Kidney (tissue), 14 donors: Measurements from ENCODE around the gene CNPY2. TPM values are rescaled to one million over a fixed set of nuclear protein-coding genes. Genes with fewer than 3 reads are reported as not detected.

Experiments
- DNase-seq, 5 donors: peaks; one replicate each; pipeline ENCODE4 v3.0.0-alpha.2; 2013 to 2020
- FAIRE-seq: peaks from 2 replicates; lab custom pipeline; 2012; peaks lifted over from hg19 to GRCh38; lab: Jason Lieb, UNC
- H3K27ac ChIP-seq, 2 donors: one replicate each; pipeline ENCODE4 v1.7.0; 2013; ENCODE audit warnings: low read depth in 2 of 2, low read length in 2 of 2, inconsistent platforms in 1 of 2
- H3K27me3 ChIP-seq: one replicate; pipeline ENCODE4 v1.7.1; 2013; ENCODE audit warnings: low read length, inconsistent platforms; ENCODE audit not compliant: control insufficient read depth, insufficient read depth
- H3K36me3 ChIP-seq, 3 donors: one replicate each; pipeline versions ENCODE4 v1.7.0 to v1.7.1; 2013; ENCODE audit warnings: low read length in 3 of 3, control low read depth in 1 of 3, inconsistent platforms in 1 of 3; ENCODE audit not compliant: insufficient read depth in 3 of 3, control insufficient read depth in 2 of 3
- H3K4me1 ChIP-seq, 3 donors: one replicate each; pipeline versions ENCODE4 v1.7.0 to v1.7.1; 2013; ENCODE audit warnings: low read length in 3 of 3, inconsistent platforms in 1 of 3, low read depth in 1 of 3; ENCODE audit not compliant: control insufficient read depth in 2 of 3, insufficient read depth in 2 of 3
- H3K4me3 ChIP-seq, 3 donors: one replicate each; pipeline versions ENCODE4 v1.7.0 to v1.8.1; 2013; ENCODE audit warnings: low read length in 3 of 3, control low read depth in 1 of 3, inconsistent platforms in 1 of 3
- H3K9ac ChIP-seq, 3 donors: one replicate each; pipeline versions ENCODE4 v1.7.0 to v1.7.1; 2013; ENCODE audit warnings: low read length in 3 of 3, control low read depth in 1 of 3, inconsistent platforms in 1 of 3
- H3K9me3 ChIP-seq, 3 donors: one replicate each; pipeline versions ENCODE4 v1.7.0 to v1.7.1; 2013; ENCODE audit warnings: low read length in 3 of 3, control low read depth in 1 of 3, inconsistent platforms in 1 of 3; ENCODE audit not compliant: control insufficient read depth in 2 of 3, insufficient read depth in 1 of 3
- CTCF ChIP-seq: IDR thresholded peaks from 3 replicates; pipeline ENCODE4 v1.5.1; 2012; ENCODE audit warnings: mild to moderate bottlenecking, moderate library complexity, borderline replicate concordance; ENCODE audit not compliant: insufficient read depth; ENCODE audit errors: extremely low read depth
- intact Hi-C: fragments of 100-400 bp; cut with DNase I; formaldehyde crosslinking; loops from one replicate; pipeline ENCODE4 v1.11.1; 2022
- polyA plus RNA-seq: library from polyadenylated mRNA; stranded (reverse); fragments of 350-450 nt; fragmentation: Illumina TruSeq; extraction: RNeasy Lipid Tissue Mini Kit (QIAGEN cat#74804); gene quantifications from one replicate; pipeline ENCODE4 v1.2.3, GENCODE V29; 2014; ENCODE audit warnings: low read depth, low replicate concordance; ENCODE audit not compliant: insufficient read depth
- total RNA-seq: library from RNA; stranded (reverse); fragmentation: NEBNext Ultra II Directional; extraction: Animal tissue kit (Norgen Biotek cat#: 25700); gene quantifications from one replicate; pipeline ENCODE4 v1.2.1, GENCODE V29; 2021
- donor health status: control.
- donor health status: control.
- donor health status: control.
- donor health status: control.
- donor health status: control.
- donor health status: DM: yes; HTN: yes; CAD: no.
- donor health status: Normal renal cell carcinoma (clear cell type).

CNPY2 gene
- total and polyA plus RNA-seq, 2 donors from 2014 or later: 112 to 156 TPM

- Histone ChIP-seq H3K27me3 (no peaks in the 10 kb centered on the region), H3K4me1 (no peaks in the 10 kb centered on the region), H3K9ac (no peak overlapping the region), H3K36me3 (peaks cover 5 to 18% (median 10%) of the 10 kb centered on the region in 3 donors), H3K9me3 (no peaks in the 10 kb centered on the region), H3K27ac (no peak overlapping the region), H3K4me3 (no peak overlapping the region)
- intact Hi-C loops: no loop called here
- FAIRE-seq (no peak), DNase-seq (no peak)
- TF ChIP-seq CTCF: no peak
Observed at GRCh38 chr12:56307221-56307965, 8.4 kb downstream of the CNPY2 start.

- Histone ChIP-seq H3K36me3 (peaks cover 0 to 18% (median 4%) of the 10 kb centered on the region in 3 donors), H3K9me3 (no peaks in the 10 kb centered on the region), H3K27ac (no peak overlapping the region), H3K4me1 (peaks cover 0 to 16% (median 7%) of the 10 kb centered on the region in 3 donors), H3K4me3 (no peak overlapping the region), H3K9ac (no peak overlapping the region), H3K27me3 (no peaks in the 10 kb centered on the region)
- TF ChIP-seq CTCF: no peak
- intact Hi-C loops: no loop called here
- FAIRE-seq (no peak), DNase-seq (no peak)
Observed at GRCh38 chr12:56304872-56305590, 10.8 kb downstream of the CNPY2 start.

- FAIRE-seq (no peak), DNase-seq (no peak)
- no peaks in the 10 kb centered on the region for H3K27me3 ChIP-seq
- no peak for TF ChIP-seq CTCF
- H3K9me3 ChIP-seq: no peaks in the 10 kb centered on the region
- no peak overlapping the region for H3K4me3 ChIP-seq
- peaks cover 0 to 18% (median 0%) of the 10 kb centered on the region in 3 donors for H3K36me3 ChIP-seq
- intact Hi-C loops: no loop called here
- peaks cover 0 to 20% (median 8%) of the 10 kb centered on the region in 3 donors for H3K4me1 ChIP-seq
- no peak overlapping the region for H3K9ac ChIP-seq
- no peak overlapping the region for H3K27ac ChIP-seq
Observed at GRCh38 chr12:56304276-56304675, 11.5 kb downstream of the CNPY2 start.
